Esophagus muscularis mucosa (tissue), 4 donors: ENCODE measurements around the gene ZNF836.

Source experiments
- EP300 ChIP-seq: sonication (generic); formaldehyde crosslinking; IDR thresholded peaks from one replicate; pipeline ENCODE4 v1.6.1; 2017; ENCODE audit warnings: antibody characterized with exemption
- POLR2A ChIP-seq: fragments of 450-650 bp; IDR thresholded peaks from one replicate; pipeline ENCODE4 v1.6.1; 2017; ENCODE audit warnings: antibody characterized with exemption, moderate library complexity, mild to moderate bottlenecking, low read depth
- POLR2AphosphoS5 ChIP-seq, 2 donors: sonication (generic); formaldehyde crosslinking; IDR thresholded peaks; one replicate each; pipeline ENCODE4 v1.6.1; 2017; ENCODE audit warnings: antibody characterized with exemption in 2 of 2
- TF ChIP-seq, protein P1 (sequence below), 3 experiments: fragments of 200-600 bp in 2 of 3; fragments of 450-650 bp in 1 of 3; sonication (generic) in 2 of 3; IDR thresholded peaks; one replicate each; pipeline ENCODE4 v1.5.1; 2017 to 2019; ENCODE audit warnings: antibody characterized with exemption in 3 of 3, mild to moderate bottlenecking in 2 of 3, moderate library complexity in 1 of 3

DNA sequence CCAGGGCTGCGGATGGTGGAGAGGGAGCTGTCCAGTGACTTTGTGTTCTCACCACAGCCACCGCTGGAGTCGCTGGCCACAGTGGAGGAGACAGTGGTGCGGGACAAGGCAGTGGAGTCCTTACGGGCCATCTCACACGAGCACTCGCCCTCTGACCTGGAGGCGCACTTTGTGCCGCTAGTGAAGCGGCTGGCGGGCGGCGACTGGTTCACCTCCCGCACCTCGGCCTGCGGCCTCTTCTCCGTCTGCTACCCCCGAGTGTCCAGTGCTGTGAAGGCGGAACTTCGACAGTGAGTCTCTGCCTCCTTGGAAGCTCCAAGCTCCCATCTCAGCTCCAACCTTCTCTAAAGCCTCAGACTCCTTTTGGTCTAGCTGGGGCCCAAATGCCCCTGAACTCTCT, 39.8 kb upstream of the ZNF836 start:
- TF ChIP-seq POLR2A (no peak), EP300 (no peak), POLR2AphosphoS5 (IDR thresholded peaks at IDR 0.05) (no peak)
- TF ChIP-seq, protein P1, sequence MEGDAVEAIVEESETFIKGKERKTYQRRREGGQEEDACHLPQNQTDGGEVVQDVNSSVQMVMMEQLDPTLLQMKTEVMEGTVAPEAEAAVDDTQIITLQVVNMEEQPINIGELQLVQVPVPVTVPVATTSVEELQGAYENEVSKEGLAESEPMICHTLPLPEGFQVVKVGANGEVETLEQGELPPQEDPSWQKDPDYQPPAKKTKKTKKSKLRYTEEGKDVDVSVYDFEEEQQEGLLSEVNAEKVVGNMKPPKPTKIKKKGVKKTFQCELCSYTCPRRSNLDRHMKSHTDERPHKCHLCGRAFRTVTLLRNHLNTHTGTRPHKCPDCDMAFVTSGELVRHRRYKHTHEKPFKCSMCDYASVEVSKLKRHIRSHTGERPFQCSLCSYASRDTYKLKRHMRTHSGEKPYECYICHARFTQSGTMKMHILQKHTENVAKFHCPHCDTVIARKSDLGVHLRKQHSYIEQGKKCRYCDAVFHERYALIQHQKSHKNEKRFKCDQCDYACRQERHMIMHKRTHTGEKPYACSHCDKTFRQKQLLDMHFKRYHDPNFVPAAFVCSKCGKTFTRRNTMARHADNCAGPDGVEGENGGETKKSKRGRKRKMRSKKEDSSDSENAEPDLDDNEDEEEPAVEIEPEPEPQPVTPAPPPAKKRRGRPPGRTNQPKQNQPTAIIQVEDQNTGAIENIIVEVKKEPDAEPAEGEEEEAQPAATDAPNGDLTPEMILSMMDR (IDR thresholded peaks at IDR 0.05): no peak
